SIG-M5 treated with dmso at 0.1 percent for 504 hours (cell line): ENCODE measurements around the gene TCN2.
A peak's percentile ranks its signal among the peaks of the same experiment; 100 is the strongest.
"Not testable (repeated sequence)": the region's sequence is repeated elsewhere in the genome, so short reads cannot be mapped to it uniquely, and the experiment has no call there.

Source experiments
- DNase-seq: peaks from one replicate; lab custom pipeline; 2025; ENCODE audit not compliant: unreplicated experiment; lab: John Stamatoyannopoulos, UW

Gene TCN2

GRCh38 chr22:30643055-30643875, 36.3 kb downstream of the TCN2 start:
- DNase-seq: no peak

GRCh38 chr22:30646518-30647160, 39.7 kb downstream of the TCN2 start:
- DNase-seq: no peak

DNA sequence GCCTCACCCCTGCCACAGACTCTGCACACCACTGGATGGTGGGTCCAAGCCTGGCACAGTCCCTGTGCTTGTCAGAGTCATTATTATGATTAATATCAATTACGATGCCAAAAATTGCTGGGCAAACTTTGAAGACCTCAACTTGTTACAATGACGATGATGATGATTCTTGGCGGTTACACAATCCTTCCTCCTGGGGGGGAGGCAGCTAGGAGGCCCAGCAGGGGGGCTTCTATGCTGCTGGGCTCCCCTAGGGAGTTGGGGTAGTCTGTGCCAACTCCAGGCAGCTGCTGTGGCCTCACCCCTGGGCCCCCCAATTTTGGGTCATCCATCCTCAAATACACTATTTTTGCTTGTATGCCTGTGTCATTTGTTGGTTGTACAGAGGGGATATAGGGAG, 40.6 kb downstream of the TCN2 start:
- no peak for DNase-seq

GRCh38 chr22:30648825-30649224, 41.9 kb downstream of the TCN2 start:
- DNase-seq: no peak

DNA sequence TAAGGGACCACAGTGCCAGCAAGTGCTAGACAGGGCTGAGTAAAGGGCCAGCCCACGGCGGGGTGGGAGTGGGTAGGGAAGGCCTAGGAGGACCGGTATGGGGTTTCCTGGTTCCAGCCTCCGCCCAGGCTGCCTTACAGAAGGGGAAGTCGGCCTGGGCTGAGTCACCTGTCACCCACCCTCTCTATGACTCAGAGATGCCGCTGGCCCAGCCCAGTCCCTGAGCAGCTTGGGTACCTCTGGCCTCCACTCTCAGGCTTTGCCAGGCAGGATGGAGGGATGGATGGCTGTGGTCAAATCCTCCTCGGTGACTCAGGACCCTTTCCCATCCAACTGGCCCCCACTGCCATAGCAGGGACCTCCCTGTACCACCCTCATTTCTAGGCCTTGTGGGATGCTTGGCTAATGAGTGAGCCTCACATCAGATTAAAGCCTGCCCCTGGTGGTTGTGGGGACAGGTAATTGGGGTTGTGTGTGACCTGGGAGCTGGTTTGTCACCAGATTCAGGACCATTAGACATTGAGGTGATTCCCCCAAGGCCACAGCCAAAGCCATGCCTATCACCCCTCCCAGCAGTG, 42.5 kb downstream of the TCN2 start:
- peak; percentile 55 for DNase-seq

- DNase-seq: no peak
Measured at GRCh38 chr22:30650508-30651116, 43.6 kb downstream of the TCN2 start.

DNA sequence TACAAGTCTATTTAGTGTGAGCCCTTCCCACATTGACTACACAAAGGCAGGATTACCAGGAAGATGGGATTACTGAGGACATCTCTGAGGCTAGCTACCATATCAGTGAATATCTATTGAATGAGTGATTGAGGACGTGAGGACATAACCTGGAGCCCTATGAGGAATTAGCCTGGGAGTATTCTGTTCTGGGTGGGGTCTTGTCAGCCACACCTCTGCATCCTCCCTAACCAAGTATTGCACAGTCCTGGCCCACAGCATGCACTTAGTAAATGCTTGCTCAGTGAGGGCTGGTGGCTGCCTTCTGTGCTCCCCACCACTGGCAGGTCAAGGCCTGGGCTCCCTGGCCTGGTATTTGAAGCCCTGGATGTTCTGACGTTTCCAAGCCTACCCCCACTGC, 45.9 kb downstream of the TCN2 start:
- DNase-seq: no peak

DNA sequence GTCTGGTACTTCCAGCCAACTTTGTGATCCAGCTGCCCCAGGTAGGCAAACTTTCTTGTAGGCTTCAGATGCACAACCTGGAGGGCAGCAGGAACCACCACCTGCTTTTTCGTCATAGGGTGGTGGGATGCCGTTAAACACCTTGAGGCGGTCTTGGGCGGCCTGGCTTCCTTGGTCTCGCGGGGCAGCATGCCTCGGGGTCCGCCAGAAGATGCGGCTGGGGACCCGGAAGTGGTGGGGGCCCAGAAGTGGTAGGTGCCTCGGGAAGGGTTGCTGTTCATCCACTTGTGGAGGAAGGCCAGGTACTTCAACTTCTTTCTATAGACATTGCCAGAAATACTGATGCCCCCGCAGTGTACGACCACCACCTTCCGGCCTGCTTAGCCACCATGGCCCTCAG, 47.4 kb downstream of the TCN2 start:
- DNase-seq: no peak

- no peak for DNase-seq
Measured at GRCh38 chr22:30655532-30655931, 48.6 kb downstream of the TCN2 start.

DNA sequence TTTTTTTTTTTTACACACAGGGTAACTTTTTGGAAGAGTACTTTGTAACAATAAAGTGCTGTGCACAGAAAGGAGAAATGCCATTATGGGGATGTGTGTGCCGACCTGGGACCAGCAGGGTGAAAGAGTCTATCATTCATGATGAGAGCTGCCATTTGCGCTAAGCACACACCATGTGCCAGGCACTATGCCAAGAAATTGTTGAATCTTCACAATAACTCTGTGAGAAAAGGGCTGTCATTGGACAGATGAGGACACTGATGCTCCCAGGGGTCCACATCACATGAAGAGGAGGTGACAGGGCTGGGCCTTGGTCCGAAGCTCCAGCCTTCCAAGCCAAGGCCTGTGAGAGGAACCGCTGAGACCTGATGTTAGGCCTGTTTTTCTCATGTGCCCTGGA, 55.1 kb downstream of the TCN2 start:
- no peak for DNase-seq

GRCh38 chr22:30664798-30665197, 57.8 kb downstream of the TCN2 start:
- no peak for DNase-seq

GRCh38 chr22:30665266-30665665, 58.3 kb downstream of the TCN2 start:
- no peak for DNase-seq

DNA sequence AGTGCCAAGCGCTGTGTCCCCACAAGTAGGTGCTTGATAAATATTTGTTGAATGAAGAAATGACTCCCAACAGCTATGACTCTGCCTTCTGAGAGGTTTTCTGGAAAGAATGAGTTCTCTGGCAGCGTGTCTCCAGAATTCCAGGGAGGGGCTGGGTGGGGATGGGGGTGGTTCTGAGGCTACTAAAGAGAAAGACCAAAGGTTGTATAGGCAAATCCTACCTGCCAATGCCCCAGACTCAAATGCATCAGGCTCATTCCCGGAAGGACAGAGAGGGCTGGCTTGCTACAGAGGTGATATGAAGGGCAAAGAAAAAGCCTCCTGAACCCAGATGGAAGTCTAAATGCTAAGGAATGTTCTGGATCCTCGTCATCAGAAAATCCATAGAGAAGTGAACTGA, 58.8 kb downstream of the TCN2 start:
- DNase-seq: no peak

DNA sequence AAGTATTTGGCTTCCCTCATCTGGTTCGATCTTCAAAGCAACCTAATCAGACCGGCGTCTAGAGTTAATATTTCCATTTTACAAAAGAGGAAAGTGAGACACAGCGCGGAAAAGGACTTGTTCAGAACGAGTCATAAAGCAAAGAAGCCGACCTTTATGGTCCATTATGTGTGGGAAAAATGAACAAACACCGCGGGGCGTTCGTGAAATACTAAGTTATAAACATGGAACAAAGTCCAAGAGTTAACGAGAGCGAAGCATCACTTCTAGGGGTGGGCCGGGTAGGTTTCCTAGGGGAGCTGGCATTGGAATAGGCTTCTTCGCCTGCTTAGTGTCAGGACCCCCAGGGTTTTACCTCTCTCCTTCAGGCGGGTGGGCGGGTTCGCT, 60.1 kb downstream of the TCN2 start:
- no peak for DNase-seq

- peak; percentile 71 for DNase-seq
Measured at GRCh38 chr22:30667494-30668385, 60.8 kb downstream of the TCN2 start, which contains the start of gene DUSP18. Gene DUSP18 (minus strand): TSS chr22:30667875. CDS start chr22:30664003, 3,872 bp downstream.

DNA sequence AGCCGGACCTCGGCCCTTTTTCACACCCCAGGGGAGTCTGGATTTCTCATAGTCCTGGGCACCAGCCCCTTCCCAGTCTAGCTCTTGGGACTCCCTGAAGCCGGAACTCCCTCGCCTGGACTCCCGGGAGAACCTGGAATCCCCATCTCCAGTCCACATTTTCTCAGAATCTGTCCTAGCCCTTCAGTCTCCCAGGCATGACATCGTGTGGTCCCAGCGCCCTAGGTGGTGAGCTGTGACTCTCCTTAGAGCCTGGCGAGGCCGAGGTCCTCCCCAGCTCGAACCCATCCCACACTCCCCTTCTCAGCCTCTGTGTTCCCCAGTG, 61.4 kb downstream of the TCN2 start:
- DNase-seq: no peak

- DNase-seq: no peak
Measured at GRCh38 chr22:30671071-30671470, 64.1 kb downstream of the TCN2 start.

- DNase-seq: no peak
Measured at GRCh38 chr22:30673136-30673535, 66.2 kb downstream of the TCN2 start.

GRCh38 chr22:30674482-30674881, 67.5 kb downstream of the TCN2 start:
- no peak for DNase-seq

- DNase-seq: no peak
Measured at GRCh38 chr22:30675436-30675835, 68.5 kb downstream of the TCN2 start.

GRCh38 chr22:30676565-30676964, 69.6 kb downstream of the TCN2 start:
- not testable (repeated sequence) for DNase-seq
